ENCODE measurements around the gene NLGN1.

NLGN1 gene

GRCh38 chr3:173843060-173843459 lies 445.5 kb downstream of the NLGN1 start:
- no peak for DNase-seq (ENCODE audit: low read depth)

GRCh38 chr3:173846584-173846983 lies 449.0 kb downstream of the NLGN1 start:
- DNase-seq (ENCODE audit: low read depth), result no peak

- no peak for DNase-seq (ENCODE audit: low read depth)
Observed at GRCh38 chr3:173849489-173849888, 451.9 kb downstream of the NLGN1 start.

GRCh38 chr3:173857154-173857553 lies 459.6 kb downstream of the NLGN1 start:
- DNase-seq (ENCODE audit: low read depth), result no peak

- no peak for DNase-seq (ENCODE audit: low read depth)
Observed at GRCh38 chr3:173862701-173863100, 465.2 kb downstream of the NLGN1 start.

- DNase-seq (ENCODE audit: low read depth), result no peak
Observed at GRCh38 chr3:173863551-173863950, 466.0 kb downstream of the NLGN1 start.

- no peak for DNase-seq (ENCODE audit: low read depth)
Observed at GRCh38 chr3:173865900-173866498, 468.5 kb downstream of the NLGN1 start.

GRCh38 chr3:173869766-173870165 lies 472.2 kb downstream of the NLGN1 start:
- DNase-seq (ENCODE audit: low read depth), result no peak

GRCh38 chr3:173870976-173871375 lies 473.4 kb downstream of the NLGN1 start:
- no peak for DNase-seq (ENCODE audit: low read depth)

- DNase-seq (ENCODE audit: low read depth), result no peak
Observed at GRCh38 chr3:173875790-173876189, 478.2 kb downstream of the NLGN1 start.

- DNase-seq (ENCODE audit: low read depth), result no peak
Observed at GRCh38 chr3:173876476-173876875, 478.9 kb downstream of the NLGN1 start.

- no peak for DNase-seq (ENCODE audit: low read depth)
Observed at GRCh38 chr3:173887888-173888287, 490.3 kb downstream of the NLGN1 start.

- no peak for DNase-seq (ENCODE audit: low read depth)
Observed at GRCh38 chr3:173889596-173889995, 492.1 kb downstream of the NLGN1 start.

GRCh38 chr3:173890091-173890490 lies 492.5 kb downstream of the NLGN1 start:
- DNase-seq (ENCODE audit: low read depth), result no peak

GRCh38 chr3:173891272-173892100 lies 493.9 kb downstream of the NLGN1 start:
- no peak for DNase-seq (ENCODE audit: low read depth)

GRCh38 chr3:173892547-173892946 lies 495.0 kb downstream of the NLGN1 start:
- DNase-seq (ENCODE audit: low read depth), result no peak

GRCh38 chr3:173893066-173893465 lies 495.5 kb downstream of the NLGN1 start:
- DNase-seq (ENCODE audit: low read depth), result no peak

GRCh38 chr3:173893835-173894234 lies 496.3 kb downstream of the NLGN1 start:
- no peak for DNase-seq (ENCODE audit: low read depth)

- DNase-seq (ENCODE audit: low read depth), result no peak
Observed at GRCh38 chr3:173897631-173898030, 500.1 kb downstream of the NLGN1 start.

- DNase-seq (ENCODE audit: low read depth), result no peak
Observed at GRCh38 chr3:173901649-173902048, 504.1 kb downstream of the NLGN1 start.

GRCh38 chr3:173902401-173902800 lies 504.9 kb downstream of the NLGN1 start:
- no peak for DNase-seq (ENCODE audit: low read depth)

- no peak for DNase-seq (ENCODE audit: low read depth)
Observed at GRCh38 chr3:173902871-173903270, 505.3 kb downstream of the NLGN1 start.

GRCh38 chr3:173905381-173905780 lies 507.8 kb downstream of the NLGN1 start:
- DNase-seq (ENCODE audit: low read depth), result no peak

GRCh38 chr3:173911446-173911845 lies 513.9 kb downstream of the NLGN1 start:
- DNase-seq (ENCODE audit: low read depth), result no peak

Measured in stimulated activated CD8-positive, alpha-beta memory T cell treated with anti-CD3 and anti-CD28 coated beads, Interleukin-12 subunit alpha, Interleukin-12 subunit beta, amount 100 ng/mL, for 1 hour (primary cell).